ENCODE data around the gene C1orf210.

The C1orf210 gene

GRCh38 chr1:43312212-43312623, 26.8 kb upstream of the C1orf210 start:
- no peak for DNase-seq

GRCh38 chr1:43311521-43311920, 26.1 kb upstream of the C1orf210 start:
- no peak for DNase-seq

- DNase-seq, result no peak
These were observed 24.1 kb upstream of the C1orf210 start for GRCh38 chr1:43309405-43310025.

- DNase-seq, result no peak
These were observed 23.4 kb upstream of the C1orf210 start for GRCh38 chr1:43308635-43309404.

- no peak for DNase-seq
These were observed 22.2 kb upstream of the C1orf210 start for GRCh38 chr1:43307458-43308158.

GRCh38 chr1:43306688-43307457, 21.5 kb upstream of the C1orf210 start:
- DNase-seq, result no peak

GRCh38 chr1:43305926-43306687, 20.7 kb upstream of the C1orf210 start:
- DNase-seq, result no peak

GRCh38 chr1:43305461-43305860, 20.1 kb upstream of the C1orf210 start:
- DNase-seq, result no peak

- no peak for DNase-seq
These were observed 19.5 kb upstream of the C1orf210 start for GRCh38 chr1:43304771-43305300.

GRCh38 chr1:43304314-43304681, 18.9 kb upstream of the C1orf210 start:
- no peak for DNase-seq

- no peak for DNase-seq
These were observed 18.3 kb upstream of the C1orf210 start for GRCh38 chr1:43303471-43304313.

- DNase-seq, result no peak
These were observed 17.5 kb upstream of the C1orf210 start for GRCh38 chr1:43302721-43303470.

GRCh38 chr1:43302201-43302600, 16.8 kb upstream of the C1orf210 start:
- DNase-seq, result no peak

GRCh38 chr1:43300378-43301094, 15.2 kb upstream of the C1orf210 start, which contains the start of gene TIE1:
TSS of gene TIE1 (plus strand) at chr1:43300982. CDS start at chr1:43301072, 90 bp downstream.
- DNase-seq, result no peak

- DNase-seq, result no peak
These were observed 13.7 kb upstream of the C1orf210 start for GRCh38 chr1:43299101-43299500.

- DNase-seq, result no peak
These were observed 12.7 kb upstream of the C1orf210 start for GRCh38 chr1:43298055-43298454.

- DNase-seq, result no peak
These were observed 10.8 kb upstream of the C1orf210 start for GRCh38 chr1:43296207-43296606.

GRCh38 chr1:43294761-43295160, 9.4 kb upstream of the C1orf210 start:
- no peak for DNase-seq

GRCh38 chr1:43293896-43294760, 8.7 kb upstream of the C1orf210 start:
- no peak for DNase-seq

Measured in stimulated activated CD4-positive, alpha-beta T cell treated with anti-CD3 and anti-CD28 coated beads, Interleukin-2, amount 100 ng/mL, for 48 hours (primary cell).